ENCODE data around the gene ISM1.
"Not testable (repeated sequence)": the region's sequence is repeated elsewhere in the genome, so short reads cannot be mapped to it uniquely, and the experiment has no call there.

ISM1 gene

DNA sequence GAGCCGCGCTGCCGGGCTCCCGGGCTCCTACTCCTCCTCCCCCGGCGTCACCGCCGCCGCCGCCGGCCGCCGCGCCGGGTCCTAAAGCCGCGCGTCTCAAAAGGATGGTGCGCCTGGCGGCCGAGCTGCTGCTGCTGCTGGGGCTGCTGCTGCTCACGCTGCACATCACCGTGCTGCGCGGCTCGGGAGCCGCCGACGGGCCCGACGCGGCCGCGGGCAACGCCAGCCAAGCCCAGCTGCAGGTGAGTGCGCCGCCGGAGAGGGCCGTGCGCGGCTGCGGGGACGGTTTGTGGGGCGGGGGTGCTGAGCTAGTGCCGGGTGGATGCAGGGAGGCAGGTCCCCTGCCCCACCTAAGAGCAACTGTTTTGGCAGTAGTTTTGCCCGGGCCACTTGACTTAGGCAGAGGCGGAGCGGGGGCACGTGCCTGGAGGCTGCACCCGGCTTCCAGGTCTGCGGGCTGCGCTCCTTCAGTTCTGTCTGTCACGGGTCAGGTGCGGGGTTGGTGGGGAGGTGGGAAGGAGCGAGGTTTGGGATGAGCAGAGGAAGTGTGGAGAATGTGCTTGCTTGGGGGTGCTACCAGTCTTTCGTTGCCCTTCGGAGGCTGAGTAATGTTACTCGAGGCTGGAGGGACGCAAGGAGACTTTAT lies 722 bp downstream of the ISM1 start:
- peak in 1 of 2 donors; percentile 13 for DNase-seq (ENCODE audit: low read depth in 2 of 2)

GRCh38 chr20:13222319-13222716 lies 1.2 kb downstream of the ISM1 start:
- DNase-seq (ENCODE audit: low read depth in 2 of 2), result no peak

DNA sequence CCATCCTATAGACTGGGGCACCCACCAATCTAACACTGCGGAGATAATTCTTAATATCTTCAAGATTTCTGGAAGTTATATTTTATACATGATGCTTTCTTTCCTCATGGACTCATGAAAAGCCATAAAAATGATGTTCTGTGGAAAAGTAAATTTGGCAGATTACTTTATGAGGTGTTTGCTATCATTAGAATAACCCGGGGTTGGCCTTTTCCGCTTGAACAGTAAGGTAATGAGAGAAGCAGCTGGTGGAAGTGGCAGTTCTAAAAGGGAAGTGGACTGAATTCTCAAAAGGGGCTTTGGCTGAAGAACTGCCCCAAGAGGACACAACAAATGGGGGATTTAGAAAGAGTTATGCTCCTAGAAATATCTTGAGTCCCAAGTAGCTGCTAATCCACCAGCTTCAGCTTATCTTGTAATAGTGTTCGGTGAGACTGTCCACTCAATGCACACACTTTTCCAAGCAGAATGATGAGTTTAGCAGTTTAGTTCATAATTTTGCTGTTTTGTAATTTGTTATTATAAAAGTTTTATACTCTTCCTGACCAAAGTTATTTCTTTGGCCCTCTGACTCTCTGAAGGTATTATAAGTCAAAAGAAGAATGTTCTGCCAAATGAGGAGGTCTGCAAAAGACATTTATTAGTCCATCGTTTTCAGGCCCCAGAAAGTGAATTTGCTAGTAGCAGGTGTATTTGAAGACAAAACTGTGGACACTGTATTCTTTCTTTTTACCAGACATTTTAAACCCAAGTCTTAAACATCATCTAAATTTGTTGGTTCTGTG lies 2.9 kb downstream of the ISM1 start:
- no peak for DNase-seq (ENCODE audit: low read depth in 2 of 2)

GRCh38 chr20:13226367-13226766 lies 5.3 kb downstream of the ISM1 start:
- no peak for DNase-seq (ENCODE audit: low read depth in 2 of 2)

GRCh38 chr20:13228771-13229170 lies 7.7 kb downstream of the ISM1 start:
- no peak for DNase-seq (ENCODE audit: low read depth in 2 of 2)

DNA sequence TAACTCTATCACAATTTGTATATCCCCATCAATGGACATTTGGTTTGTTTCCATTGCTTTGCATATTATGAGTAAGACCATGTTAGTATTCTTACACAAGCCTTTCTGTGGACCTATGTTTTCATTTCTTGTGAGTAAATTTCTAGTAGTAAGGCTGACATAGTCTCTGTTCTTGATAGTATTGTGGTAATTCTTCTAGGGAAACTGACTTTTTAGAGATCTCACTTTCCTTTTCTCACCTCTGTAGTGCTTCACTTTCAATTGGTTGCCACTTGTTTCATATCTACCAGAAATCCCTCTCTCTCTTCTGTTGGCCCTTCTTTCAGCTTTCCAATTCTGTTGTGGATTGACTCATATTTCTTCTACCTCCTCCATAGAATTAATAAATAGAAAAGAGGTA lies 8.5 kb downstream of the ISM1 start:
- no peak for DNase-seq (ENCODE audit: low read depth in 2 of 2)

- DNase-seq (ENCODE audit: low read depth in 2 of 2), result peak in 1 of 2 donors; percentile 15
These were observed 10.1 kb downstream of the ISM1 start for GRCh38 chr20:13231031-13231752.

DNA sequence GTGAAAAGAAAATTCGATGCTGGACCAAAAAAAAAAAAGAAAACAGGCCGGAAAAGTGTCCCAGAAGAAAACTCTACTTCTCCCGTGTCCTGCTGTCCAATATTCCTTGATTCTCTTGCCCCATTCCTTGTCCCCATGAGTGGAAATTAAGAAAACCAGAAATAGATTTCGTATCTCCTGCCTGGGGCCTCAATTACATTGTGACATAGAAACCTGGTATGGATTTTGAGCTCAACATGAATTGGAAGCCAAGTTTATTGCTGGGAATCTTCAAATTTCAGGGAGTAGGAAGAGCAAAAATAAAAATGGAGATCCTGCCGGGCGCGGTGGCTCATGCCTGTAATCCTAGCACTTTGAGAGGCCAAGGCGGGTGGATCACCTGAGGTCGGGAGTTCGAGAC lies 11.9 kb downstream of the ISM1 start:
- DNase-seq (ENCODE audit: low read depth in 2 of 2), result no peak

DNA sequence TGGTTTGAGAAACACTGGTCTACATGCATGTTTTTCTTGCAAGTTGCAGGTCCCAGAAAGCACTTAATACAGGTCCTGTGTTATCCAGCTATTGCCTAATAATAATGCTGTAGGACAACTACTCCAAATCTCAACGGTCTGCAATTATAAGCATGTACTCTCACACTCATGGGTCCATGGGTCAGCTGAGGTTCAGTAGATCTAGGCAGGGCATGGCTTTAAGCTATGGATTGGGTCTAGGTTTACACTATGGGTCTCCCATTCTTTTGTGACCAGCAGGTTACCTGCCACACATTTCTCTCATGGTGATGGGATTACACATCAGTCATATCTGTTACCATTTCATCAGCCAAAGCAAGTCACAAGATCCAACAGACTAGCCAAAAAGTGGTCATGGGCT lies 13.9 kb downstream of the ISM1 start:
- no peak for DNase-seq (ENCODE audit: low read depth in 2 of 2)

DNA sequence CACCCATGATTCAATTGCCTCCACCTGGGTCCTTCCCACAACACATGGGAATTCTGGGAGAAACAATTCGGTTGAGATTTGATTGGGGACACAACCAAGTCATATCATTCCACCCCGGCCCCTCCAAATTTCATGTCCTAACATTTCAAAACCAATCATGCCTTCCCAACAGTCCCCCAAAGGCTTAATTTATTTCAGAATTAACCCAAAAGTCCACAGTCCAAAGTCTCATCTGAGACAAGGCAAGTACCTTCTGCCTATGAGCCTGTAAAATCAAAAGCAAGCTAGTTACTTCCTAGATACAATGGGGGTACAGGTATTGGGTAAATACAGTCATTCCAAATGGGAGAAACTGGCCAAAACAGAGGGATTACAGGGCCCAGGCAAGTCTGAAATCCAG lies 15.3 kb downstream of the ISM1 start:
- DNase-seq (ENCODE audit: low read depth in 2 of 2), result not testable (repeated sequence)

DNA sequence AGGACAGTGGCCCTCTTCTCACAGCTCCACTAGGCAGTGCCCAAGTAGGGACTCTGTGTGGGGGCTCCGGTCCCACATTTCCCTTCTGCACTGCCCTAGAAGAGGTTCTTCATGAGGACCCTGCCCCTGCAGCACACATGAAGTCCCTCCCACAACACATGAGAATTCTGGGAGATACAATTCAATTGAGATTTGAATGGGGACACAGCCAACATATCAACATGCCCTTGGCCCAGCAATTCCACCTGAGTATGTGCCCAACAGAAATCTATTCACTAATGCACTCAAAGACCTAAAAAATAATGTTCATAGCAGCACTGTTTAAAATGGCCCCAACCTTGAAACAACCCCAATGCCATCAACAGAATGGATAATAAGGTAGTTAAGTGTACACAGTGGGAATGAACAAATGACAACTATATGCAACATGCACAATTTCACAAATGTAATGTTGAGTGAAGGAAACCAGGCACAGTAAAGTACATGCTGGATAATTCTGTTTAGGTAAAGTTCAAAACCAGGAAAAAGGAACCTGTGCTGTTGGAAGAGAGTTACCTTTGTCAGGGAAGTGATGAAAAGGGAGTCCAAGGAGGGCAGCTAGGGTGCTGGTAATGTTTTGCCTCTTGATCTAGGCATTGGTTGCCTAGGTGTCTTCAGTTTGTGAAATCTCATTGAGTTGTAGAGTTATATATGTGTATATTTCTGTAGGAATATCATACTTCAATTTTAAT lies 16.1 kb downstream of the ISM1 start:
- DNase-seq (ENCODE audit: low read depth in 2 of 2), result no peak

GRCh38 chr20:13238001-13238653 lies 17.1 kb downstream of the ISM1 start:
- no peak for DNase-seq (ENCODE audit: low read depth in 2 of 2)

GRCh38 chr20:13243826-13244376 lies 22.8 kb downstream of the ISM1 start:
- no peak for DNase-seq (ENCODE audit: low read depth in 2 of 2)

- DNase-seq (ENCODE audit: low read depth in 2 of 2), result no peak
These were observed 24.2 kb downstream of the ISM1 start for GRCh38 chr20:13245250-13245723.

- DNase-seq (ENCODE audit: low read depth in 2 of 2), result no peak
These were observed 28.2 kb downstream of the ISM1 start for GRCh38 chr20:13249118-13249797.

- no peak for DNase-seq (ENCODE audit: low read depth in 2 of 2)
These were observed 28.7 kb downstream of the ISM1 start for GRCh38 chr20:13249798-13250170.

- DNase-seq (ENCODE audit: low read depth in 2 of 2), result no peak
These were observed 29.2 kb downstream of the ISM1 start for GRCh38 chr20:13250251-13250650.

- no peak for DNase-seq (ENCODE audit: low read depth in 2 of 2)
These were observed 30.2 kb downstream of the ISM1 start for GRCh38 chr20:13251106-13251903.

DNA sequence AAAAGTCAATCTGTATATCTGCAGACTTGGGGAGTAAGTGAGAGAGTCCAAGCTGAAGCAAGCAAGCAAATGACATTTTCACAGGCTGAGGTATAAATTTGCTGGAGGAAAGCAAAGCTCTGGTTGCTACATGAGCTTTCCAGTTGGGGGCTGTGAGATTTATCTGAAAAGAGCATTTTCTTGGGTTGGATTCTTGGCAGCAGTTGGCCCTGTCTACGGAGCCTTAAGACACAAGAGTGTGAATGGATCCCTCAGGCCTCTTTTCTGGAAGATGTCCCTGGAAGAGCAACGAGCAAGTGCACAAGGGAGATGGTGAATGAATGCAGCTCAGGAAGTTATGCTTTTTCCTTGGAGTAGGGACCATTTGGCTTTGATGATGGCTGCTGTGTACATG lies 30.8 kb downstream of the ISM1 start:
- no peak for DNase-seq (ENCODE audit: low read depth in 2 of 2)

GRCh38 chr20:13255356-13255755 lies 34.3 kb downstream of the ISM1 start:
- no peak for DNase-seq (ENCODE audit: low read depth in 2 of 2)
